Measurements from ENCODE around the gene SCAPER.

Gene SCAPER

DNA sequence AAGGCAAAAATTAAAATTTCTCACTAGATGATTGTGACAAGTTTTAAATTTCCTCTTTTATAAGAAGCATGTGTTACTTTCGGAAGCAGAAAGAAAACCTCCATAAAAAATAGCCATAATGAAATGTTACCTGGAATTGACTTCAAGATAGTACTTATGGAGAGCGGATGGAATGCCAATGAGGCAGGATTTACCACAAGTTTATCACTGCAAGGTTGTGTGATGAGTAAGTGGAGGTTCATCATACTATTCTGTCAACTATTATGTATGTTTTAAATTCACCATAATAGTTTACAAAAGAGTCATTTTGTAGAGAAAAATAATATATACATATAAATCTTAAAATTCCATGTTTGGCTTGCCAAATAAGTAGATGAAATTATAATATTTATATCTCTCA is 230.3 kb downstream of the SCAPER start:
- H3K4me3 ChIP-seq (ENCODE audit: low read depth, low read length) = no peak overlapping the region
- no peaks in the 10 kb centered on the region for H3K9me3 ChIP-seq
- H3K27me3 ChIP-seq = no peaks in the 10 kb centered on the region
- TF ChIP-seq, protein P1, sequence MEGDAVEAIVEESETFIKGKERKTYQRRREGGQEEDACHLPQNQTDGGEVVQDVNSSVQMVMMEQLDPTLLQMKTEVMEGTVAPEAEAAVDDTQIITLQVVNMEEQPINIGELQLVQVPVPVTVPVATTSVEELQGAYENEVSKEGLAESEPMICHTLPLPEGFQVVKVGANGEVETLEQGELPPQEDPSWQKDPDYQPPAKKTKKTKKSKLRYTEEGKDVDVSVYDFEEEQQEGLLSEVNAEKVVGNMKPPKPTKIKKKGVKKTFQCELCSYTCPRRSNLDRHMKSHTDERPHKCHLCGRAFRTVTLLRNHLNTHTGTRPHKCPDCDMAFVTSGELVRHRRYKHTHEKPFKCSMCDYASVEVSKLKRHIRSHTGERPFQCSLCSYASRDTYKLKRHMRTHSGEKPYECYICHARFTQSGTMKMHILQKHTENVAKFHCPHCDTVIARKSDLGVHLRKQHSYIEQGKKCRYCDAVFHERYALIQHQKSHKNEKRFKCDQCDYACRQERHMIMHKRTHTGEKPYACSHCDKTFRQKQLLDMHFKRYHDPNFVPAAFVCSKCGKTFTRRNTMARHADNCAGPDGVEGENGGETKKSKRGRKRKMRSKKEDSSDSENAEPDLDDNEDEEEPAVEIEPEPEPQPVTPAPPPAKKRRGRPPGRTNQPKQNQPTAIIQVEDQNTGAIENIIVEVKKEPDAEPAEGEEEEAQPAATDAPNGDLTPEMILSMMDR (IDR thresholded peaks at IDR 0.05; ENCODE audit: low read depth, low read length) = no peak
- H3K4me1 ChIP-seq = no peaks in the 10 kb centered on the region
- no peaks in the 10 kb centered on the region for H3K36me3 ChIP-seq
- no peak for DNase-seq

DNA sequence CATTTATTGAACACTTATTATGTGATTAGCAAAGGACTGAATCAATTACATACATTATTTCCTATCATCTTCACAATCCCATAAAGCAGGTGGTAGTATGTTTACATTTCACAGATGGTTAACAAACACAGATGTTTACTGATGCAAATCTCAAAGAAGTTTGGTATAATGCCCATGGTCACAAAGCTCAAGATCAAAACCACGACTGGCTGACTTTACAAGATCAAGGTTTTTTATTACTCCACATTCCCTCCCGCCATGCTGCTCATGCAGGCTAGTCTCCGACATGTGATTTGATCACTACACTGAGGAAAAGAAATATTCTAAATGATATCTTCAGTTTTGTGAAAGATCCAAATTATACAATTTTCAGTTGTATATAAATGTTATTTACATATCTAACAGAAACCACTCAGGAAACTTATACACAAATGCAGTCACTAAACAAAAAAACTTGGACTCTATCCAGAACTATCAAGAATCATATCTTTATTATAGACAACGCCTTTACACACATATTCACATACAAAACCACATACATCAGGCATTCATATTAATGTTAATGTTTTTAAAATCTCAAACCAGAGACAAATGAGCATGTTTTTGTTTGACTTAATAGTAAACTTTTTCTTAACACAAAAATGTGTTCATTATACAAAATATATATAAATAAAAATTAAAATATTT is 235.5 kb downstream of the SCAPER start:
- Histone ChIP-seq H3K36me3 (no peaks in the 10 kb centered on the region), H3K4me1 (no peaks in the 10 kb centered on the region), H3K9me3 (no peaks in the 10 kb centered on the region), H3K27me3 (no peaks in the 10 kb centered on the region), H3K4me3 (ENCODE audit: low read depth, low read length) (no peak overlapping the region)
- no peak for DNase-seq
- TF ChIP-seq, protein P1 (IDR thresholded peaks at IDR 0.05; ENCODE audit: low read depth, low read length) = no peak

DNA sequence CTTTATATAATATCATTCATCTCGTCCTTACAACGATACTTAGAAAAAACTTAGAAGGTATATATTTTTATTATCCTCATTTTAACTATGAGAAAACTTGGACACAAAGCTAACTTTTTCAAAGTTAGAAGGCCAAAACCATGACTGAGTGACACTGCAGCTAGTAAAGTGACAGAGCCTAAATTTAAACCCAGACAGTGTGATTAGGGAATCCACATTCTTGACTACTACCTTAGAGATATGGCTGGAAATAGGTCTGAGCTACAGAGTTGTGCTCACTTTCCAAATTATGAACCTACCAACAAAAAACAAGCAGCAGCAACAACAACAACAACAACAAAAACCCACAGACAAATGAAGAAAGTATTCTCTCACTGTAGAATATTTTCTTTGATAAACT is 236.2 kb downstream of the SCAPER start:
- DNase-seq = no peak

DNA sequence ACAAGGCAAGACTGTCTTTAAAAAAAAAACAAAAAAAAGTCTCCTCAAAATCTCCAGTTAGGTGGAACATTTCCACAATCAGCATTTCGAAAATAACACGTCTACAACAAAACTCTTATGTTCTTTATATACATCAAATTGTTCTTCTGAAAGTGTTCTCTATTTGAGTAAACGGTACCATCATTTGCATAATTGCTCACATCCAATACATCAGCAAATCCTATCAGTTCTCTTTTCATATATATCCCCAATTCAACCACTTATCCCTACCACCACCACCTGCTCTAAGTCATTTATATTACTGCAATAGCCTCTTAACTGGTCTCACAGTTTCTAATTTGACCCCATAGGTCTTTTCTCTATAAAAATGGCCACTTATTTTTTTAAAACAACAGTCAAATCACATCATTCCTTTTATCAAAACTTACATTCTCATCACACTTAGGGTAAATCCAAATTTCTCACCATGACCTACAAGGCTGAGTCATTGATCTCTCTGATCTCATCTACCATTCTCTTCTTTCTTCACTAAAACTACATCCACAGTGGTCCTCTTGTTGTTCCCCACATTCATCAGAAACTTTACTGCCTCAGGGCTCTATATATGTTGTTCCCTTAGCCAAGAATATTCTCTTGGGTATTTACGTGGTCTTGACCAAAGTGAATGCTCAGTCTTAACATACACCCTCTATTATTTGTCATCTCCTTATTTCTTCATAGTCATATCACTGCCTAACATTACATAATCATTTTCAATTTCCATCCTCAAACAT is 237.0 kb downstream of the SCAPER start:
- H3K4me1 ChIP-seq = no peaks in the 10 kb centered on the region
- no peak overlapping the region for H3K4me3 ChIP-seq (ENCODE audit: low read depth, low read length)
- H3K9me3 ChIP-seq = no peaks in the 10 kb centered on the region
- TF ChIP-seq, protein P1 (IDR thresholded peaks at IDR 0.05; ENCODE audit: low read depth, low read length) = no peak
- DNase-seq = no peak
- no peaks in the 10 kb centered on the region for H3K36me3 ChIP-seq
- no peaks in the 10 kb centered on the region for H3K27me3 ChIP-seq

More for the DNA sequence above, 236.2 kb downstream of the SCAPER start:
- no peaks in the 10 kb centered on the region for H3K36me3 ChIP-seq
- TF ChIP-seq, protein P1 (IDR thresholded peaks at IDR 0.05; ENCODE audit: low read depth, low read length) = no peak
- no peak overlapping the region for H3K4me3 ChIP-seq (ENCODE audit: low read depth, low read length)
- no peaks in the 10 kb centered on the region for H3K27me3 ChIP-seq
- no peaks in the 10 kb centered on the region for H3K4me1 ChIP-seq
- no peaks in the 10 kb centered on the region for H3K9me3 ChIP-seq

DNA sequence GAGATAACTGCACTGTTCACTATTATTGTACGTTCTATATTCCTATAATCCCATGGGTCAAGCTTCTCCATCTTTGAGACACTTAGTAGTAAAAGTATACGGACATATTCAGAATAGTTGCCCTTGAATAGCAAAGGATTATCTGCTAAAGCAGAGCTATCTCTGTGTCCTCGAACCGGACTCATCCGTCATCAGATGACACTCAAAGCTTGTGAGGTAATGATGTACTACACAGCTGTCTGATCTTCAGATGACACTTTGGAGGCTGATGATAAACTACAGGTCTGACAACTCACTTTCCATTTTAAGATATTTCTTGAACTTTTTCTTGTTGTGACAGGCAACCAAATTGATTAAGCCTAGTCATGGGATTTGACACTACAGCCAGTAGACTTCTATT is 240.2 kb downstream of the SCAPER start:
- no peak for DNase-seq
- no peaks in the 10 kb centered on the region for H3K36me3 ChIP-seq
- no peaks in the 10 kb centered on the region for H3K9me3 ChIP-seq
- no peak overlapping the region for H3K4me3 ChIP-seq (ENCODE audit: low read depth, low read length)
- TF ChIP-seq, protein P1 (IDR thresholded peaks at IDR 0.05; ENCODE audit: low read depth, low read length) = no peak
- no peaks in the 10 kb centered on the region for H3K27me3 ChIP-seq
- H3K4me1 ChIP-seq = no peaks in the 10 kb centered on the region

DNA sequence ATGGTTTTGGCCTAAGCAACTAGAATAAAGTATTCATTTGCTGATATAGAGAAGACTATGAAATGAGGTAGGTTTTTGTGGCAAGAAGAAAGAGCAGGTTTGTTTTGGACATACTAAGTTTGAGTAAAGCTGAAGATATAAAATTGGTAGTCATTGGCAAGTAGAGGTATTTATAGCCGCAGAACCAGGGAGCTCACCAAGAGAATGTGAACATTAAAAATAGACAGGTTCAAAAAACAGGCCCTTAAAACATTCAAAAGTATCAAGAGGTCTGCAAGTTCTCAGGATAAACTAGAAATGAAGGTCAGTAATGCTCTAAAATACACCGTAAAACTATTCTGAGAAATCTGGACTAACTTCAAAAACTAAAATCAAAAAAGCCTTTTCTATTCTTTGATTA is 240.7 kb downstream of the SCAPER start:
- Histone ChIP-seq H3K4me1 (no peaks in the 10 kb centered on the region), H3K36me3 (no peaks in the 10 kb centered on the region), H3K9me3 (no peaks in the 10 kb centered on the region), H3K4me3 (ENCODE audit: low read depth, low read length) (no peak overlapping the region), H3K27me3 (no peaks in the 10 kb centered on the region)
- TF ChIP-seq, protein P1 (IDR thresholded peaks at IDR 0.05; ENCODE audit: low read depth, low read length) = no peak
- DNase-seq = no peak

Data from BE2C (cell line).